HG03469 (cell line): ENCODE results near the gene TLR9.

Source experiments
- ATAC-seq: cut with Tn5 transposase; IDR thresholded peaks from one replicate; pipeline ENCODE4 v1.9.1; 2021; ENCODE audit warnings: mild to moderate bottlenecking, moderate library complexity, moderate number of reproducible peaks; ENCODE audit not compliant: unreplicated experiment

The TLR9 gene

DNA sequence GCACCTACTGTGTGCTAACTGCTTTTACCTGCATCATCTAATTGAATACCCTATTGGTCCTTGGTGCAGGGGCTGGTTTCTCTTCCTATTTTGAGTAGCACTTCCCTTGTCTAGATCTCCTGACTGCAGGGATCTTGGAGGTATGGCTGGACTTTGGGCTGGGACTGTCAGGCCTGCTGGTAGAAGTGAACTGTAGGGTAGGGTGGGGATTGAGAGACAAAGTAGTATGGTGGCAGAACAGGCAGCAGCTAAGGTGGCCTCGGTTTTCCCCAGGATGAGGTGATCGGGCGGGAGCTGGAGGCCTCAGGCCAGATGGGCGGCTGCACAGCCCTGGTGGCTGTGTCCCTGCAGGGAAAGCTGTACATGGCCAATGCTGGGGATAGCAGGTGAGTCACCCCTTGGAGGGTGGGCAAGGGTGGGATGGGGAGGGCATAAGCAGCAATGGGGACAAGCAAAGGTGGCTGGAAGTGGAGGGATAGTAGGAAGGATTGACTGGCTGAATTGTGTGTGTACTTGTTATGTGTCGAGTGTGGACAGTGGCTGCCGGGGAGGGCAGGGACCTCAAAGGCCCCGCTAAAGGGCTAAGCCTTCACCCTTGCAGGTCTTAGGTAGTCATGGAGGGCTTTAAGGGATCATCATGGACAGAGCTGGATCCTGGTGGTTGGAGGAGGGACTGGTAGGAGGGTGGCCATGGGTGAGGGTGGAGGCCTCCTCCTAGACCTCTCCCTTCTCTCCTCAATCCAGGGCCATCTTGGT, 22.1 kb upstream of the TLR9 start:
- no peak for ATAC-seq

DNA sequence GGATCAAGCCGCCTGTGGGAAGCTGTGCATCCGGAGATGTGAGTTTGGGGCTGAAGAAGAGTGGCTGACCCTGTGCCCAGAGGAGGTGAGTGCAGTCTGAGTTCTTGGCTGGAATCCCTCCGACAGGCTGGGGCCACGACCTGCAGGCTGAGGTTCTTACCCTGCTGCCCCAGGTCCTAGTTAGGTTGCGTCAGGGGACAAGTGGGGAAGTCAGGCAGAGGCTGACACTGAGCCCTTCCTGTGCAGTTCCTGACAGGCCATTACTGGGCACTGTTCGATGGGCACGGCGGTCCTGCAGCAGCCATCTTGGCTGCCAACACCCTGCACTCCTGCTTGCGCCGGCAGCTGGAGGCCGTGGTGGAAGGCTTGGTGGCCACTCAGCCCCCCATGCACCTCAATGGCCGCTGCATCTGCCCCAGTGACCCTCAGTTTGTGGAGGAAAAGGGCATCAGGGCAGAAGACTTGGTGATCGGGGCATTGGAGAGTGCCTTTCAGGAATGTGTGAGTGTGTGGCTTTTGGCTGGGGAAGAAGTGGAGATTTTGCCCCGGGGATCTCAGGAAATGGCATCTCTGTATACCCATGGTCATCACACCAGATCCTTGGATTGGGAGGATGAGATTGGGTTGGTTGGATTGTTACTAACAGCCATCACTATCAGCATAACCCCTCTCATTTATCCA, 21.4 kb upstream of the TLR9 start:
- ATAC-seq = no peak

DNA sequence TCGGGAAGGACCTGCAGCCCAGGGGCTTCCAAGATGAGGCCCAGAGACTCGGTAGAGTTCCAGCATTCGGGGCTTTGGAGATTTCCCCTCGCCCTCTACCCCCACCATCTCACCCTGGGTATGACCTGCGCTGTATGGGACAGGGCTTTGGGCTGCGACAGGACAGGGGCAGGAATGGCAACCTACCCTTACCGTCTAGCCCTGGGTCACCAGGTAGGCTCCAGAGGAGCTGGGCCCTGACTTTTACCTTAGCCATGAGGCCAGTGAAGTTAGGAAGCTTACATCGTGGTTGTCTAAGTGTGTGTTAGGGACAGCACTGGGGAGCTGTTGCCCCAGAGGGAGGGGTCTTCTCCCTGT, 20.8 kb upstream of the TLR9 start:
- no peak for ATAC-seq

DNA sequence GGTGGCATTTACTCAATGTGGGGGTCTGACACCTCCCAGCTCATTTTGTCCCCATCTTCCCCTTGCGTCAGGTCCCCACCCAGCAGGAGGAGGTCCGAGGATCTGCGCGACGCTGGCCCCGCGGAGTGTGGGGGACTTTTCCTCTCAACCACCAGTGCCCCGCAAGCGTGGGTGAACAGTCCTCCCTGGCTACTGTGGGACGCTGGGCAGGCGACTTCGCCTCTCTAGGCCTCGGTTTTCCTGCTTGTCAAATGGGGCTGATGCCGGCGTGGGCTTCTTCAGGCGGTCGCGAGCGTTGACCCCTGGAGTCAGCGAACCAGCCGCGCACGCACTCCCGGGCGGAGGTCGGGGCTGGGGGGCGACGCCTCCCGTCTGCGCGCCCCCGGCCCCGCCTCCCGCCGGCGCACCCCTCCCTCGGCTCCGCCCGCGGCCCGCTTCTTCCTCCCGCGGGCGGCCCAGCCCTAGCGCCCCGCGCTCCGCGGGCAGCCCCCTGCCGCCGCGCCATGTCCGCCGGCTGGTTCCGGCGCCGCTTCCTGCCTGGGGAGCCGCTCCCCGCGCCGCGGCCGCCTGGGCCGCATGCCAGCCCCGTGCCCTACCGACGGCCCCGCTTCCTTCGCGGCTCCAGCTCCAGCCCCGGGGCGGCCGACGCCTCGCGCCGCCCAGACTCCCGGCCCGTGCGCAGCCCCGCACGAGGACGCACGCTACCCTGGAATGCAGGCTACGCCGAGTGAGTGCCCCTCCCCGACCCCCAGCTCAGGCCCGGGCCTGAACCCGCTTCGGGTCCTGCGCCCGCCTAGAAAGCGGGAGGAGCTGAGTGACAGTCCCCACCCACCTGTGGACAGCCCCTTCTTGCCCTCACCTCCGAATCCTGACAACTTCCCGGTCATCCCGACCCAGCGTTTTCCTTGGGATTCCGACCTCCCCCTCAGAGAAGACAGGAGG, 20.1 kb upstream of the TLR9 start, which contains the start of gene PPM1M:
PPM1M (plus strand) TSS at position 438 of the 942 bp plus-strand sequence; CDS start at position 504, 66 bp downstream.
- ATAC-seq = no peak

DNA sequence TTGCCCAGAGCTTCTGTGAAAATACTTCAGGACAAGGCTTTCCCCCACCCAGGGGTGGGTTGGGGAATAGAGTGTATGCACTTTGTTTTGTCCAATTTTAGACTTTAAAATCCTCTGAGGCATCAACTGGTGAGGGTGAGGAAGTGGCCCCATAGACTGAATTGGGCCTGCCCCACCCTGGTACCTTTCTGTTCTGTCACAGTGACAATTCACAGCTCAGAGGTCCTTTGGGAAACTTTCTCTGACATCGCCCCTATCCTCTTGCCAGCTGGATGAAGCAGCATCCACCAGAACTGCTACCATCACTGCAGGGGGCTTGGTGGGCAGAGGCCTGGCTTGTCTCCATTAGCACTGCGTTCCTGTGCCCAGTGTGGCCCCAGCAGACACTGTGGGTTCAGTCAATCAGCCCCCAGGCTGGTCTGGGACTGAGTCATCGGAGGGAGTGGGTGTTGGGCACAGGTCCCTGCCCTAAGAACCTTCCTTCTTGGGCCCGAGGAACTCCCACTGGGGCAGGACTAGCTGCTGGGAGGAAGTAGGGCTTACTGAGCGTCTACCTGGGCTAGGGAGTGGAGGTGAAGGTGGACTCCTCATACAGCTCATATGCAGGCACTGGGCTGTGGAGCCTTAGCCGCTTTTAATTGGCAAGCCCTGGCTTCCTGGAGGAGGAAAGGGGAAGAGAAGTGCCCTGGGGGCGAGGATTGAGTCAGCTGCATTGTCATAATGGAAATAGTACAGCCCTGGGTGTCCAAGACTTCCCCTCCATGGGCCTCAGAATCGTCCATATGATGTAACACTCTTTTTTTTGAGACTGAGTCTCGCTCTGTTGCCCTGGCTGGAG, 18.6 kb upstream of the TLR9 start:
- ATAC-seq = no peak

DNA sequence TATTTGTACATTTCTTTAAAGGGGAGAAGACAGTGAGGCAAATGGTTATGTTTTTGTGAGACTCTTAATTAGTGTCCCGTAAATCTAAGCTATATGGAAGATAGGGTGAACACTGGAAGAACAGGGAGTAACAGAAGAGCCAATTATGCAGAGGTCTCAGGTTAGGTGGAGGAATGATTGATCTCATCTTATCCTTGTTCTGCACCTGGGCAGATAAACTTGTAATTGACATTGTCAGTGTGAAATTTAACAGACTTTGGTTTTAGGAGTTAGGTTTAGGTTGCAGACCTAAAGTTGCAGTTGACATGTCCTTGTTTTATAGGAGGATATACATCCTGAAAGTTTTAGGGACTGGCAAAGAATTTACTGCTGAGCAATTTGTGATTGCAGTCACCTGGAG, 16.6 kb upstream of the TLR9 start:
- no peak for ATAC-seq

DNA sequence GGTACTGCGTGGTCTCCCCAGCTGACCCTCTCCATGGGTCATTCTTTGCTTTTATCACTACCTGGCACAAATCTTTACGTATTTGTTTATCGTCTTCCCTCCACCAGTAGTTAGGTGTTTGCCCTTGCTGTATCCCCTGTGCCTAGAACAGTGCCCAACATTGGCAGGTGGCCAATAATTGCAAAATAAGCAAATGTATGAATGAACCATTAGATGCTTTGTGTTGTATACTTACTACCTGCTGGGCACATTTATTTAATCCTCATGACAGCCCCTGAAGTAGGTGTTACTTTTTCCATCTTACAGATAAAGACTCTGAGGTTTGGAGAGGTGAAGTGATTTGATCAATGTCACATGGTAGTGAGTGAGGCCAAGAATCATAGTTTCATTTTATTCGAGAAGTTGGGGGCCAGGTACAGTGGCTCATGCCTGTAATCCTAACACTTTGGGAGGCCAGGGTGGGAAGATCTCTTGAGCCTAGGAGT, 15.5 kb upstream of the TLR9 start:
- no peak for ATAC-seq

DNA sequence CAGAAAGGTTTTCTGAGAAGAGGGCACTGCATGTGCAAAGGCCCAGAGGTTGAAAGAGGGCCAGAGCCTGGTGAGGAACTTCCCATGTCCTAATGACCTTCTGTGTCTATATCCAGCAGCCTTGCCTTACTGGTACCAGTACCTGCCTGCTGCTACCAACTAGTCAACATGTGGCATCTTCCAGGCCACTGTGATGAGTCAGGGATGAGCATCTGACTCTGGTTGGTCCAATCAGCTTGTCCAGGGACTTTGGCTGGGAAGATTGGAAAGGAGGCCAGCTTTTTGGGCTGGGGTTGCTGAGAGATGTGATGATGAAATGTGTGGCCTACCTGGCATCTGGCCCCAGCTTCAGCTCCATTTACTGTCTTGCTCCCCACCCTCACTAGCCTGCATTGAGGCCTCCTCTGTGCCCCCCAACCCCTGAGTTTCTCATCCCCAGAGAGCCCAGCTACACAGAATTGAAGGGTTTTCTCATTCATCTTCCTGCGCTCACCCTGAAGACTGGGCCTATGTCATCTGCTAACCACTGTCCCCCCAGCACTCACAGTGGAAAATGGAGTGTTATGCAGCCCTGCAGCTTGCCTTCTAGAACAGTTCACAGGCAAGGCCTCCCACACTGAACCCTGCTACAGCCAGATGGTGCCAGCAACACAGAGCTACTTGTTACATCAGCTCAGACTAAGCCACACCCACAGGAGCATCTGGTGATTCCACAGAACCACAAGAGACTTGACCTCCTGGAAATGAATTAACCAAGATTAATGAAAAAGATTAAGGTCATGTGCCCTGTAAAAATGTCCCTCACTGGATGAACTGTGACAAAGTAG, 14.8 kb upstream of the TLR9 start:
- no peak for ATAC-seq

DNA sequence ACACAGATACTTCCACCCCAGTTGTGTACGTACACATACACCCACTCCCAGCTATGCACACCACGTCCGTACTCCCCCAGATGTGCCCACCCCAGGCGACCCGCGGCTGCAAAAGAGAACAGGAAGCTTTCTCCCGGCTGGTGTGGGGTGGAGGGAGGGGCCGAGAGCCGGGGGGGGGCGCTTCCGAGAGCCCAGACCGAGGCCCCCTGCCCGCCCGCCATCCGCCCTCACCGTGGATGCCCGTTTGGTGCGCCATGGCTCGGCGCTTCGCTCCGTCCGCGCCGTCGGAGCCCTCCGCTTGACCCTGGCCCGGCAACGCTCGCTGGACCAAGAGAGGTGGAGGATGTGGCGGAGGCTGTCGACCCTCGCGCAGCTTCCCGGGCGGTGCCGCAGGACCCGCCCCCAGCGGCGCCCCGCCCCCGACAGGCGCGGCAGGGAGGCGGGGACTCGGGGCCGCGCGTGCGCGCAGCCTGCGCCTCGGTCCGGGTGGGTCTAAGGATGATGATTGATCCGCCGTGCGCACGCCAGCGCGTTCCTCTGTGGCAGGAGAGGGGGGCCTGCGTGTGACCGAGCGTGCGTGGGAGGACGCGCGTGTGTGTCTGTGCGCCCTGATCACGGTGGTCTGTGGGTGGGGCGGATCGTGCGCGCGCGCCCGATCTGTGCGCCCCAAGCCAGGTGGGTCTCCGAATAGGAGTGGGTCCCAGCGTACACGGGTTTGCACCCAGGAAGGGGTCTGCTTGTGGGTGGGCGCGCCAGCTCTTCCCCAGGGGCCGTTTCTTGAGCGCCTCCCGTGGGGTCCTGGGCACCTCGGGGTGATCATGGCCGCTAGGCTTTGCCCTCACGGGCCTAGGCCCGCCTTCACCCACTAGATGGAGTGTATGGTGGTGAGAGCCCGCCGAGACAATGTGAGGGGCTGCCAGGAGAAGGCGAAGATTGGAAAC, 13.6 kb upstream of the TLR9 start, which contains the start of gene TWF2:
TWF2 (minus strand) TSS at position 398 of the 941 bp plus-strand sequence; CDS start at position 256, 142 bp downstream.
- peak; percentile 47 for ATAC-seq

DNA sequence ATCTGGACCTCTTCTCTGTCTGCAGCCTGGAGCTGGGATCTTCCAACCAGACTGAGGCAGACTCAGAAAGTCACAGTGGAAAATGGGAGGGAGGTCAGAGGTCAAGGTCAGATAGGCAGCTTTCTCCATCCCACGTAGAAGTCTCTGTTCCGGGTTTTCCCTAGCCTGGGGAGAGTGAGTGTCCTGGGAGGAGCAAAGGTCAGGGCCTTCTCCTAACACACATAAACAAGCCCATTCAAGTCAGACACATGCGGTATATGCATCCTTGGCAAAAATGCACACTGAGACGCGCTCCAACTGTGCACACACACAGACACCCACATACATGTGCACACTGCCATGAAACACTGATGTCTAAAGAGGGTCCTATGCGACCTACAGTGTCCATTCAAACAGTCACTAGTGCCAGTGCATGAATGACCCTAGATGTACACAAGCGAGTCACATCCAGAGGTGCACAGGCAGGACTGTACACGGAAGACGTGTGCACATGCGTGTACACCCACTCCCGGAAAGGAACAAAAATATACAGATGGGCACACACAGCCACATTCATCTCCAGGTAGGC, 12.8 kb upstream of the TLR9 start:
- ATAC-seq = no peak

DNA sequence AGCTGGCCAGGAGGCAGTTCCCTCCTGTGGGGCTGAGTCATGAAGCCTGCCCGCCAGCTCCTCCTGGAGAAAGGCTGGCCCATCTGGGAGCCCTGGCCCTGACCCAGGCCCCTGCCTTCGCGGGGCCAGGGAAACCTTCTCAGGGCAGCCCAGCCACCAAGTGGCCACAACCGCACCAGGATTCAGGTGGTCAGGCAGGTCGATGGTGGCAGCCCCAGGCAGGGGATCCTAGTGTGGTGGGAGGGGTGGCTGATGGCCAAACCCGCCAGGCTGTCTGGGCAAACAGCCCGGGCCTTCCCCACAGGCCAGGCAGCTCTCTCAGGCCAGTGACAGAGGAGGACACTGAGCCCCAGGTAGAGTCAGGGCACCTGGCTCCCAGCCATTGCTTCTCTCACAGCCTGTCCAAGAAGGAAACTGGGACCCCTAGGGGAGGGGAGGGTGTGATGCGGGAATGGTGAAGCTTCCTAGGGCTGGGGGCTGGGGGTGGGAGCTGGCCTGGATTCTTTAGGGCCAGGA, 12.3 kb upstream of the TLR9 start:
- ATAC-seq = no peak

DNA sequence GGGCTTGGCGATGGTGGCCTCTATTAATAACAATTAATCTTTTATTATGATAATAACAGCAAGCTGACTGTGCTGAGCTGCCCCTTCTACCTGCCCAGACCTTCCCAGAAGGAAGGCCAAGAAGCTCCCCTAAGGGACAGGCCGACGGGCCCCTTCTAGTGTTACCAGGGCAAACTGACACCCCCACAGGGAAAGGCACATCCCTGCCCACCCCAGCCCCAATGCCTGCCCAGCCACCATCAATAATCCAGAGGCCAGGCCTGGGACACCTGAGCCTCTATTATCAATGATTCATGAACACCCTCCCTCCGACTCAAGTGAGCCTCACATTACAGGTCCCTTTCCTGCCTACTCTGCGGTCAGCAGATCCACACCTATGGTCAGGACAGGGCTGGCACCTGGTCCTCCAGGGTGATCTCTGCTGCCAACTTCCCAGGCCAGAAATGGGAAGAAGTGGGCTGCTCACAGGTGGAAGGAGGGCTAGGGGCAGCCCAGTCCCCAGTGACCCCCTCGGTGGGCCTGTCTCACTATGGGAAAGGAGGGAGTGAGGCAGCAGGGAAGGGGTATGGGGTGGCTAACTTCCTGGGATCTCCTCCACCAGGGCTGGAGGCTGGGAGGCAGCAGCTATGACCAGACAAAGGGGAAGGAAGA, 11.7 kb upstream of the TLR9 start:
- ATAC-seq = no peak

DNA sequence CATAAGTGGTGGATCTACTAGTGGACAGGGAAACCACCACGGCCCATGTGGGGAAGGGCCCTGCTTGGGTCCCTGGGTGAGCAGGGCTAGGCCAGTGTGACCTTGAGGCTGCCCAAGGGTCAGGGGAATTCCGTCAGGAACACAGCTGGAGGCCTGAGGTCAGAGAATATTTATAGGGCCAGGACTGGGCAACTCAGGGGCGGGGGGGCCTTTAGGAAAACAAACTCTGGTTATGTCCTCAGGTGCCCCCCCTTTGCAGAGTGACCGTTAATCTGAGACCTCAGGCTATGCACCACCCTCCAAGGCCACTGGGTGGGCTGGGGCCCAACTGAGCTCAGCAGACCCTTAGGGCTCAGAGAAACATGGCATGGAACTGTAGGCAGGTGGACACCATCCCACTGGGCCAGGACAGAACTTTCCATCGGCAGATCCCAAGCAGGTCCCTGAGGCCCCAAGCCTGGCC, 11.0 kb upstream of the TLR9 start:
- no peak for ATAC-seq

DNA sequence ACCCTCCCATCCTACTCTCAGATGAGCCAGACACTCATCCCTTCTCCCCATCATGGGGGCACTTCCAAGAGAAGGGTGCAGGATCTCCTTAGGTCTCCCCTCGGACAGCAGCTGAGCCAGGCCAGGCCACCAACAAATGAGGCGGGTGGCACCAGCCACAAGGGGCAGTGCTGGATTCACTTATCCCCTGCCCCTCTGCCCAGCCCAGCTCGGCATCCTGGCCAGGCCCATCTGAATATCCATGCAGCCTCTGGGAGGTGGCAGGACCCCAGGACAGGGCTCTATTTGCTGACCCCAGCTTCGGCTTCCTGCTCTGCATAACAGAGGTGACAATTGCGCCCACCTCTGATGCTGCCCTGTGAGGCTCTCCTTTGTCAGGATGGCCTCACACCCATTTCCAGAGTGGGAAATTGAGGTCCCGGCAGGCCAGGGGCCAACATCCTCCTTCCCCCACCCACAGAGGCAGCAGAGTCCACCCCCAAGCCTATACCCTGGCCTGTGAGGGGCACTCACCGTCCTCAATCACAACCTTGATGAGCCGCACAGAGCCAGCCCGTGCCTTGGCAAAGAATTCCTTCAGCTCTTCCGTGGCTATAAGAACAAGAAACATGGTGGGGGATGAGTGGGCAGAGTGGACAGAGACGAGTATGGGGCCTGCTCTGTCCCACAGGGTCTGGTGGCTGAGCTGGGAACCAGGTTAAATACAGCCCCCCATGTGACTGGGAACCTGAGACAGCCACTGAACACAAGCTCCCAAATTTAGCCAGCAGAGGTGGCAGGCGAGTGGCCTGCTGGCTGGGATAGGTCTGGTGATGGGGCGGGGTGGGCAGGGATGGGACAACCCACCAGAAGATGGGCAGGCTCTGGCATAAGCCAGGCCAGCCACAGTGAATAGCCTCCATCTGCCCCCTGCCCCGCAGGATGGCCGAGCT, 9.3 kb upstream of the TLR9 start:
- no peak for ATAC-seq

DNA sequence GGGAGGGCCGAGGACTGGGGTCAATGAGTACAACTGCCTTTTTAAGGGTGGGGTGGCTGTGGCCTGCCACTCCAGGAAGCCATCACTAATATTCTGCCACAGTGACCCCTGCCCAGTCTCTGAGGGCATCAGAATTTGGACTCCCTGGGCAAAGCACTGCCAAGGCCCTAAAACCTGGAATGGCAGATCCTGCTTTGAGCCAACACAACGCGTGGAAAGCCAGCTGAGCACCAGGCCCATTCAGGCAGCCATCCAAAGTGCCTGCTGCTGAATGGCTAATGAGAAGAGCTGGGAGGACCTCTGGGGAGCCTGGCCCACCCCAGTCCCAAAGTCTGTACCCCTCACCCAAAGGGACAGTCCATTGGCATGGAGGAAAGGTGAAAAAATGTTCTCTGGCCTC, 8.5 kb upstream of the TLR9 start:
- ATAC-seq = no peak

DNA sequence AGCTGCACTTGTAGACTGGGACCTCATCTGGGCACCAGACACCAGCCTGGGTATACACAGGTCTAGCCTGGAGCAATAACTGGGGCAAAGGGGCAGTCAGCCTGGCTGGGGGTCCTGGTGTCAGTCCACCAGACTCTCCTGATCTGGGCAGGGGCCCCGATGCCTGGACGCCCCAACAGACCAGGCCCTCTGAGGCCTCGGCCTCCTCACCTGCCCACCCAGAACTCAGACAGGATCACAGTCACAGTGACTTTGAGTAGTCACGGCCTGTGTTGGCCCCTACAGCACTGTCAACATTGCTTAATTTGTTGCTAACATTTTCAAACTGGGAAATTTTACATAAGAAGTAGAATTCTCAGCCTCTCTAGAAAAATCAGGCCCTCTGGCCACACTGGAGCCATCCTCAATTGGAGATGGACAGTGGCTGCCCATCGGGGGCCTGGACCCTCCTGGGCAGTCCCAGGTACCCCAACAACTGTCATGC, 7.7 kb upstream of the TLR9 start:
- no peak for ATAC-seq
